HEK293T (cell line): Measurements from ENCODE around the gene NPAS4.

Experiments
- ARNT ChIP-seq: fragments of 450-650 bp; IDR thresholded peaks from 2 replicates; pipeline ENCODE4 v1.6.1; 2017; ENCODE audit warnings: mild to moderate bottlenecking
- ELF4 ChIP-seq: fragments of 450-650 bp; IDR thresholded peaks from 2 replicates; pipeline ENCODE4 v1.6.1; 2017; ENCODE audit warnings: antibody characterized with exemption
- PKNOX1 ChIP-seq: fragments of 450-650 bp; IDR thresholded peaks from 2 replicates; pipeline ENCODE4 v1.6.1; 2016
- SP1 ChIP-seq: fragments of 450-650 bp; IDR thresholded peaks from 2 replicates; pipeline ENCODE4 v1.6.1; 2017
- SUZ12 ChIP-seq: fragments of 450-650 bp; IDR thresholded peaks from 2 replicates; pipeline ENCODE4 v1.6.1; 2016; ENCODE audit warnings: mild to moderate bottlenecking
- ZNF384 ChIP-seq: fragments of 450-650 bp; IDR thresholded peaks from 2 replicates; pipeline ENCODE4 v1.6.1; 2016

GRCh38 chr11:66472054-66472453 lies 51.2 kb downstream of the NPAS4 start:
- TF ChIP-seq ARNT (no peak), ELF4 (no peak), SUZ12 (no peak), PKNOX1 (no peak), SP1 (no peak), ZNF384 (no peak)
